ENCODE data around the gene KIF16B.

KIF16B gene

DNA sequence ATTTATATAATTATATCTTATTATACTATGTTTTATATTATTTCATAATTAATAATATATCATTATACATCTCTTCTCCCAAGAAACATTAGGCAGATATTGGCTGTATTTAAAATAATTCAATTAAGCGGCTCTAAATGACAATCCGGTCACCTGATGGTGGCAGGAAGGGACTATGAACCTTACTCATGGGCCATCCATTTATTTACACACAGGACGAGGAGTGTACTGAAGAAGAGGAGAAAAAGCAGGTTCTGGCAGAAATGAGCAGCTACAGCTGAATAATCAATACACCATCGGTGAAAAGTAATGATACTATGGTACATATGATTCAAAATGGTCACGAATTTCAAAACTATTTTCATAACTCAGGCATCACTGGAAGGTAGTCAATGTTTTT lies 277.7 kb downstream of the KIF16B start:
- no peak for DNase-seq (ENCODE audit: low read depth)

DNA sequence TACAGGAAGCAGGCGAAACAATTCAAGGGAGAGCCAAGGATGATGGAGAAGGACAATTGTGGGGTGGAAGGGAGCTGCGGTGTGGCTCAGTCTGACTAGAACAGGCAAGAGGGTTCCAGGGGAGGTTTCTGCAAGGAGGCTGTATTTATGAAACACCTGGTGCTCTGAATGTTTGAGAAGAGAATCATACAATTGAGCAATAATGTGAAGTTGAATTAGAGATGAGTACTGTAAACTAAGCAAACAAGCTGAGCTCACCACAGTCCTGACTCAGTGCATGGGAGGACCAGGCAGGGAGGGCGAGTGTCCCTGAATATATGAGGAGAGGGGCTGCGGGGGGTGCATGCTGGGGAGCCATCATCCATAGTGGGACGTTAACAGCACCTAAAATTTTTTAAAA lies 279.7 kb downstream of the KIF16B start:
- no peak for DNase-seq (ENCODE audit: low read depth)

DNA sequence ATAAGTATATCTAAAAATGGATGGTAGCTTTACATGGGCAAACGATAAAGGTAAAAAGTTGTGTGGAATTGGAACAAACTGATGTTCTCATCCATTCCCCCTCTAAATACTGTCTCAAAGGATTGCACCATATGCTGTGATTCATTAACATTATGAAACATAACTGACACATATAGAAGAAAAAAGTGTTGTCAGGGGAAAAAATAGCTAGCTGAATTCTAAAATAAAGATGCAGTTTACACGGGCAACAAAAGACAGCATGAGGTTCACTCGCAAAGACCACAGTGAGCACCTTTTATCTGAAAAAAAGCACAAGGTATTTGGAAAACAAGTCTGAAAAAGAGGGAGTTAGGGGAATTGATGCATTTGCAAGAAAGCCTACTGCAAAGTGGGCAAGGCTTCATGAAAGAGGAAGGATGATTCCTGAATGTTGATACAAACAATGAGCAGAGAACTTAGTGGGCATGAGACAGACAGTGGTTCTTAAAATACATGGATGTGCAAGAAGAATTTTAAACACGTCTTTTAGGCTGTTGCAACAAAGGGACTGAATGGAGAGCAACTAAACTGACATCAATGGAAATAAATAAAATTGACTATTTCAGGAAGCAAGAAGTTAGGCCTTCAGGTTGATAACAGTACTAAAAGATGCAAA lies 280.9 kb downstream of the KIF16B start:
- no peak for DNase-seq (ENCODE audit: low read depth)

DNA sequence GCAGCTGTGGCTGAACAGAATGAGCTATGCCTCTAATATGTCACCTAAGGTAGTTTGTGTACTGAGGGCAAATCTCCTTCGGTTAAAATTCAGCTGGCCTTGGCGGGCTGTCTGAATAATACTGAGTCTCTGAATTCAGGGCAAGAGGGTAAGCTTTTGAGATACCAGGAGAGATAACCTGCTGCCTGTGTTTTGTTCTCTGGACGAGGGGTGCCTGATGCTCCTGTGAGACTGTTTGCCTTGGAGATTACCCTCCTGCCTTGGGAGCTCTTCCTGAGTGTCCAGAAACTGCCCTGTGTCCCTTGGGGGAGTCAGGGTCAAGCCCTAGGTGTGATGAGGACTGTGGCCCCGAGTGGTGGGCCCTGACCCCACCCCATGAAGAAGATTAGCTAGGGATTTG lies 282.9 kb downstream of the KIF16B start:
- DNase-seq (ENCODE audit: low read depth): no peak

DNA sequence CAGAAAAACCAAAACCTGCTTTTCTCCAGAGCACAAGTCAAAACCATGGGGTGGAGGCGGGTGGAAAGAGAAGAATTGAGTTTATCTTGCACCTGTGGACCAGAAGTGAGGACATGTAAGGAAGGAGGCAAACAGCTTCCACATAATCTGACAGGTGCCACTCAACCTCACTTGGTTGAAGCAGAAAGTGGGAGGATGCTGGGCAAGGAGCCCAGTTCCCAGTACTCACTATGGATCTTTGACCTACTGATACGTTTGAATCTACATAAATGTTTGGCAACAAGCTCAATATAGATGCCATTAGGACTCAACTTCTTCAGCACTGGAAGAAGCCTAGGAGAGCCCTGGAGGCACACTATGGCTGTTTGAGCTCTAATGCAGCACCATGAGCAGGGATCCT lies 285.5 kb downstream of the KIF16B start:
- no peak for DNase-seq (ENCODE audit: low read depth)

DNA sequence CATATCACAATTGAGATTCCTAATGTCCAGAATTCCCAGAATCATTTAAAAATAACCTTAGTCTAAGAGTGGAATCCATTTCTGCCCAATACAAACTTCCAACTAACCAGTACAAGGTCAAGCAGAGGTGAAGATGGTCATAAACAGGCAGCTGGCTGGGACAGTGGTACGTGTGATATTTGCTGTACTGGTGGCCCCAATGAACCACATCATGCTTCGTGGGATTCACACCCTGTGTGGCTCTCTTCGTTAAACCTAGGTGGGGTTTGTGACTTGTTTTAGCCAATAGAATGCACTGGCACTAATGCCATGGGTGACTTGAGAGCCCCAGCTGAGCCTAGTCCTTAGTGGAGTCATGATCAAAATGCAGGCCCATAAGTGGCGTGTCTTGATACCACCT lies 286.6 kb downstream of the KIF16B start:
- no peak for DNase-seq (ENCODE audit: low read depth)

DNA sequence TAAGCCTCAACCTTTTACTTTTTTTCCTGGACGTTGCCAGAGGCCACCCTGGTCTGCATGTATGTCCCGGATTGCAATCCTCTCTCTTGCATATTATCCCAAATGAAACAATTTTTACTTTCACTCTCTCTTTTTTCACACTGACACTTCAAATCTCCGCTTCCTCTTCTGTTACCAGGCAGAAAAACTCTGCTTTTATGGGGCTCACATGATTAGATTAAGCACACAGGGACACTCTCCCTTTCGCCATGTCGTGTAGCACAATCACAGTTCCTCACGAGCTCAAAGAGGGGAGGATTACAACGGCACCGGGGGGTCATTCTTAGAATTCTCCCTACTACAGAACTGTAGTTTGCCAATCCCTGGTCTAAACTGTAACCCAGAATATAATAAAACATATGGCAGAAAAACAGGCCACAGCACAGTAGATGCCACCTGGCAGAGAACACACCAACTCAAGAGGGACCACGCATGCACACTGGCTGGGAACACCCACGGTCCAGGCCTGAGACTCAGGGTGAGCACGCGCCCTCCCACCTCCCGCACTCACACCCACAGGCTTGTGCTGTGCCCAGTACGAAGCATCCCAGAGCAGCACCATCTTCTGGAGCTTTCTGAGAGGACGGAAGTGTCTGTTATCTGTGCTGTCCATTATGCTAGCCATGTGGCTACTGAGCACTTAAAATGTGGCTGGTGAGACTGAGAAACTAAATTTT lies 288.7 kb downstream of the KIF16B start:
- DNase-seq (ENCODE audit: low read depth): no peak

DNA sequence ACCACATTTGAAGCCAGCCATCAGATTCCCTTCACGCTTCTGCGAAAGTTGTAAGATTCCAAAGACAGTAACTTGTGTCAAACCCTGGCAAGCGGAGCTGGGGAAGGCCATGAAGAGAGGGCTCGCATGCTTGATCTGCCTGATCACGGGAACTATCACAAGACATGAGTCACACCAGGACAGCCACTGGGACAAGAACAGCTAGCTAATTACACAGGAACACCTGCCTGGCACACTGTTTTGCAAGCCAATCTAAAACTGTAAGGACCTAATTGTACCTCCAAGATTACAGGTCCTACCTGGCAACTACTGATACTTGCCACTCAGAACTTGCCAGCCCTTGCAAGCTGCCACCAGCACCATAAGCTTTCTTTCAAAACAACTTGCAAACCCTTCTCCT lies 289.3 kb downstream of the KIF16B start:
- no peak for DNase-seq (ENCODE audit: low read depth)

DNA sequence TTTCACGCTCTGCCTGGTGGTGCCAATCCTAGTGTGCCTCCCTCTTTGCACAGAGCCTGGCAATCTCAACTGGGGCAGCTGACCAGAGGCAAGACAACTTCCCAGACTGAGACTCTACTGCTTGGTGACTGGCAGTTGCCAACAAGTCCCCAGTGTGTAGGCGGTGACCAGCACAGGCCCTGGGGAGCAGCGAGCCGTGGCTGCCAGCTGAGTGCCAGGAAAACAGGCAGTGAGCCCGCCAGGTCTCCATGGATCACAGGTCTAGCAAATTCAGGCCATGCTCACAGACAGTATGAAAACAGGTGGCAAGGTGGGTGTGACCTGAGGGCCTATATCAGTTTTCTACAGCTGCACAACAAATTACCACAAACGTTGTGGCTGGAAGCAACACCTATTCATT lies 289.9 kb downstream of the KIF16B start:
- no peak for DNase-seq (ENCODE audit: low read depth)

DNA sequence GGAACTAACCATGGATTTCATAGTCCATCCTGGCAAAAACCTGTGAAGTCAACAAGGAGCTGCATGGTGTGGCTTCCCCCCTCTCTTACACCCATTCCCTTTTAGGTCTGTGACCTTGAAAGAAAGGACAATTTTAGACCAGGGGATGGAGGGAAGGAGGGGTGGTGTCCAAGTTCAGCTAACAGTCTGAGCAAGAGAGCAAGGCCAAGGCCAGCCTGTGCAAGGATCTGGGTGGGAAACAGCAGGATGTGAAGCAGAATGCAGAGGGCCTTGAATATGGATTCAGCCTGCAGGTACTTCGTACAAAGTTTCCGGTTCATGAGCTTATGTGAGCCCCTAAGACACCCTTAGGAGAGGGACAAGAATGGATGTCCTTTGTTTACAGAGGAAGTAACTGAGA lies 293.0 kb downstream of the KIF16B start:
- DNase-seq (ENCODE audit: low read depth): no peak

DNA sequence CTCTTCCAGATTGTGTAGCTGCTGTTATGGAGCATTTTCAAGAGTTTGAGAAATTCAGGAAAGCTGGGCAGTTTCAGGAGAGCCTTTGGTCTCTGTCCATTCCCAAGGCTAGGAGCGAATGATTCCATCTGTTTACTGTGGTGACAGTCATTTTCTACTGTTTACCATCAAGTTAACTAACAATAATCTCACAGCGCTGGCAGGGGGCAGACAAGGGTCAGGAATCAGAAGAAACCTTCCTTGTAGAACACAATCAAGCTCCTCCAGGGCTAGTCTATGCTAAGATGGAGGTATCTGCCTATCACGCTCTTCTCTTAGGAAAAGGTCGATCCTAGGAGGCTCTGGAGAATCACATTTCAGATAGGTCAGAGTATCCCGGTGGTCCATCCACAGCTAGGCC lies 293.9 kb downstream of the KIF16B start:
- DNase-seq (ENCODE audit: low read depth): no peak

DNA sequence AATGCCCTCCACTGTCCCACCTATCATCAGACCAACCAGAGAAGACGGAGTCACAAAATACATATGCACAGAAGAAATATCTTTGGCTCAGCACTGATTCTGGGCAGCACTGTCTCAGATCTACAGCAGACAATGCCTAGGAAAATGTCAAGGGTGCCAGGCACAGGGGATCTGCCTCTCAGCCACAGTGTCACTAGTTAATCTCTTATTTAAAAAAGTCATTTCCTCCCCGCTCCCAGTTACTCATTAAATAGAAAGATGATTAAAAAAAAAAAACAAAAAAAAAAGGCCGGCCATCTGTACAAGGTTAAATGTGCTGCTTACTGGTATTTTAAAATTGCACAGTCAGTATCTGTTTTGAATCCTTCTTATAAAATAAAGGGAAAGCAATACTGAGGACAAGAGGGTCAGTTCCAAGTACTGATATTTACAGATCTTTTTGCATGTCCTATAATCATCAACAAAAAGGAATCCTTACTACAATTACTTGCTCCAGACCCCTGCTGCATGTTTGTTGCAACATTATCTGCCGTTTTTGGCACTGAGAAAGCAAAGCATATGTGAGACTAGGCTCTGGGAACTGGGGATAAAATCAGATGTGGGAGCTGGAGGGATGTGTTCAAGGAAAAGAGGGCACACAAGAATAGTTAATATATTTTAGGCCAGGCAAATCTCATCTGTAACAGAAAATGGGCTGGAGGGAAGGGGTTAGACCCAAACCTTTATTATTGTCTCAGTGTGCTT lies 299.3 kb downstream of the KIF16B start:
- no peak for DNase-seq (ENCODE audit: low read depth)

DNA sequence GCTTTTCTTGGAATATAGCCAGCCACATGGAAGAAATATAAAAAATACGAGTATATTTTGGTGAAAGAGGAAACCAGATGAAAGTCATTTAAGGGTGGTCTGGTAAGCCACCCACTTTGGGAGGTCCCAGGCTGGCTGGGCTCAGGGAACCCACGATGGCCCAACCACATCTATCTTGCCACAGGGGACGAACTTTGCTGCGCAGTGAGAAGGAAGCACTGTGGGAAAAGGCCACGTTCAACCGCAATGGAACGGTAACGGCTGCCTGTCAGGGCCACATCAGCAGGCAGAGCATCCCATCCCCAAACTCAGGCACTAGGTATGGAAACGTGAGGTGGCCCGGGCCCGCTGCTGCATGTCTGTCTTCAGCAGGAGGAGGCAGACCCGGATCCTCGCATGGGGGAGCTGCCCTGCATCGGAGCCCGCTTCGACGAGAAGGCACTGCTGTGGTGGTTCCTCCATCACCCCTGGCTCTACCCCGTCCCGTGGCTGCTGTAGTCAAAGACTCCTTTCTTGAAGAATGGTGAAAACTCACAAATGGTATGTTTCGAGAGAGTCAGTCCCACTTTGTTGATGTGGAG lies 300.4 kb downstream of the KIF16B start:
- no peak for DNase-seq (ENCODE audit: low read depth)

DNA sequence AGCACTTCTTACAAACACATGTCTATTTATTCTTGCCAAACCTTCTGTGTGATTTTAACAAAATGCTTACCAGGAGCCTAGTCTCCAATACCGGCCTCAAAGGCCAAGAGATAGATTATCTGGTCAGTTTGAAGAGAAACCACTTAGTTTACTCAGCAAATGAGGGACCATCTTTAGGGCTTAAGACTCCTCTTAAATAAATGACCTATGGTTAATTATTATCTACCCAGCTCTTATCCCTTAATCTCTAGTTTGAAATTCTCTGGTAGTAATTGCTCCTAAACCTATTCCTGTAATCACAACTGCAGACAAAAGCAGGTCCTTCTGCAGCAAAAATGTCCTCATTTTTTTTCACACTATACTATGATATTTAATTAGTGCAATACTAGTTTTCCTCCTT lies 301.8 kb downstream of the KIF16B start:
- DNase-seq (ENCODE audit: low read depth): no peak

DNA sequence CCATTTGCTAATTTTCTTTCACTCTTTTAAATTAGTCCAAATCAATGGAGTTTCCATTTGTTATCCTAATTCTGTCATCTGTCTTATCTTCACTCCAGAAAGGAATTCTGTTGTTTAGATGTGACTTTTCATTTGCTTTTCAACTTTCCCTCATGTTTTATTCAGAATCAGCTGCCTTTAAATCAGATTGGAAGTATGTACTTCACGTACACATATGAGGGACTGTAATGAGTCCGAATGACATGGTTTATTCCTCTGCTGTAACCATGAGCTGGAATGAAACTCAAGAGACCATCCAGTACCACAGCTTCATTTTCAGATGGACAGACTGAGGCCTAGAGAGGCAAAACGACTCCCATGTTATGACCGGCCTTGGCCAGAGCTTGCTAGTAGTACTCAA lies 302.3 kb downstream of the KIF16B start:
- no peak for DNase-seq (ENCODE audit: low read depth)

DNA sequence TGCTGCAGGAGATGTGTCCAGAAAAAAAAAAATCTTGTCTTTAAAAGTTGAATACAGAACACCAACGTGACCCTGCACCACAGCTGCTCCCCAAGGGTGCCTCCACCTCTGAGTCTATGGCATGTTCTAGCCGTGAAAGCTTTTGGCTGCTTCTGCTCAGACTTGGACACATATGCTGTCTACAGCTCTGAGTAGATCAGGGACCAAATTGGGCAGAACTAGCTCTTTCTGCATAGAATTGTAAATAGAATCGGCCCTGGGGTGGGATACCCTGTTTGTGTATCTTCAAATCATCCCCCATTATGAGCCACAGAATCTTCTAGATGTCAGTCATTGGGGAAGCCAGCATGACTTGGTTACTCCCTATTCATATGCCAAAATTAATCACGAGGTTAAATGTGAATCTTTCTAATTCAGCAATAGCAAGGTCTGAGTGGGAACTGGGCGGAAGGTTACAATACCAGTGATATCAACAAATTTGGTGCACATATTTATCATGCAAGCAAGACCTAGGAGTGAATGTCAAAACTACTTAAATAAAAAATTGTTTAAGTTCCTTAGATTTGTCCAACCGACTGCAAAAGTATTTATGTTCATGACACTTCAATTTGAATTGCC lies 302.8 kb downstream of the KIF16B start:
- DNase-seq (ENCODE audit: low read depth): no peak

DNA sequence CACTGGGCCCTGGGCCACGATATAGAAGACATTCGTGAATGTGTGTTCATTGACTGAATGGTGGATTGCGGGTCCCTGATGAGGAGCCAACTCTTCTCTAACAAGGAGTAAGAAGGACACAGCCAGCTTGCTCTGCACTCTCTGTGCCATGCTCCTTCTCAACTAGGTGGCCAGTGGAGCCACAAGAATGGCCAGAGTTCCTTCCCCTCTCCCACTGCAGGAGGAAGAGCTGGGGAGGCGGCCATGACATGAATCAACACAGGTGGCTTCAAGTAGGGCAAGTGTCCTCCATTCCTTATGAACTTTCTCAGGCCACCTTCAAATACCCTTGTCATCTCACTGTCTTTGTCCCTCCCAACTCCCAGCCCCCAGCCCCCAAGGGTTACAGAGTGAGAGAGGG lies 305.7 kb downstream of the KIF16B start:
- no peak for DNase-seq (ENCODE audit: low read depth)

DNA sequence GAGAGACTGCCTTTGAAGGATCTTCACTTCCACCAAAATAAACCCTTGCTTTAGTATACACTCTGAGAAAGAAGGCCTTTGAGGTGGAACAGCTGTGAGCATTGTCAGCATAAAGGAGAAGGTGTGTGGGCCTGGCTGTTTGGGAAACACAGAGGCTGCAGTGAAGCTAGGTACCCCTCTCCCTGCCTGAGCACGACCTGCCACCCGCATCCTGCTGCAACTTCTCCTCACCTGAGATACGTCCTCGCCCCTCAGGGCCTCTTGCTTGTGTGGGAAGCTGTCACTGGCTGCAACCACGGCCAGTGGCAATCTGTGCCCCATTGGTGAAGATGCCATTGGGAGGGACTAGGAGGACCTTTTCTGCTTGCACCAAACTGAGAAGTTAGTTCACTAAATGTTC lies 307.9 kb downstream of the KIF16B start:
- no peak for DNase-seq (ENCODE audit: low read depth)

DNA sequence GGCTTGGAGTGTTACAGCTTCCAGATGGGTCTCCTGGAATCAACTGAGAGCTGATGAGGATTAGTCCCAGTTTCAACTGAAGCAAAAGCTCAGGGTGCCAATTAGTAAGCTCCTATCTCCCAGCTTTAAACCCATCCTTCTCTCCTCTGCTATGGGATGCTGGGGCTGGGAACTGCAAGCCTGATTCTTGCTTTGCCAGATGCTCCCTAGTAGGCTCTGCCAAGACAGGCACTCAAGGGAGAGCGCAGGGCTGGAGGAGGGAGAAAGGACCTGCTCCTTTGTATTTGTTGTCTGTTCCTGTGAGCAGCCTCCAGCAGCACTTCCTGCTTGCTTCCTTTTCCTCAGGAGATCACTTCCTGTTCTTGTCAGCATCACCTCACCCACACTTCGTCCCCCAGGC lies 309.7 kb downstream of the KIF16B start:
- DNase-seq (ENCODE audit: low read depth): no peak

DNA sequence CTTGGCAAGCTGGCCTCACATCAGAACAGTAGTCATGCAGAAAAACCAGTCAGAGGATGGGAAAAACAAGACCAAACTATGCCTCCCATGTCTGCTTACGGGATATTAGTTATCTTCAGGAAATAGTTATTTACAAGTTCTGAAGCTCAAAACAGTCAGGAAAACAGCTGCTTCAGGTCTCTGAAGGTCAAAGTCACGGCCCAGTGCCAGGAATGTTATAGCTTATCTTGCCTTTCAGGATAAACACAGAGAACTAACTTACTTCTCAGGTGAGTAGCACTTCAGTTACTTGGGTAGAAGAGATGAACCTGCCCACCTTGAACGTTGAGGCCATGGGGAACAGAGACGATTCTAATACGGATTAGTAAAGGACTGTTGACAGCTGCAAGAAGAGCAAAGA lies 310.7 kb downstream of the KIF16B start:
- no peak for DNase-seq (ENCODE audit: low read depth)

DNA sequence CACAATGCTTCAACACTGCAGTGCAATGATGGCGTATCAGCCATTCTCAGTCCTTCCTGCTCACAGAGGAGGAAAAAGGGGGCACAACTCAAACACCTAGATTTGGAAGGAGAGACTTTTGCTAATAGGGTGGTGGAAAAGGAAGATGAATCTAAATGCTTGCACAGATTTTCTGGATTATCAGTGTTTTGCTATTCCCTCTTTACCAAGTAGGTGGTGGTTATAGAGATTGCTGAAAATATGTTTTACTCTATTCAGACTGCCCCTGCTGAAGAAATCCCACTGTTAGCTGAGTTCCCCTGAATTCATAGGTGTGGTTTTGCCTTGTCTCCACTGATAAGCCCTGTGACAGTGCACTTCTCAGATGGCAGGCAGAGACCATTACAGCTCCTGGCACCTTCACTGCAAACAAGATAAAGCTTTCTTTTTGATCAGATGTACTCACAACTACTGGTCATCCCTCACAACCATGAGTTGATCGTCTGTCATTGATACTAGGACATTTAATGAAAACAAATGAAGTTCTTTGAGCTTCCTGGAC lies 311.4 kb downstream of the KIF16B start:
- DNase-seq (ENCODE audit: low read depth): no peak

DNA sequence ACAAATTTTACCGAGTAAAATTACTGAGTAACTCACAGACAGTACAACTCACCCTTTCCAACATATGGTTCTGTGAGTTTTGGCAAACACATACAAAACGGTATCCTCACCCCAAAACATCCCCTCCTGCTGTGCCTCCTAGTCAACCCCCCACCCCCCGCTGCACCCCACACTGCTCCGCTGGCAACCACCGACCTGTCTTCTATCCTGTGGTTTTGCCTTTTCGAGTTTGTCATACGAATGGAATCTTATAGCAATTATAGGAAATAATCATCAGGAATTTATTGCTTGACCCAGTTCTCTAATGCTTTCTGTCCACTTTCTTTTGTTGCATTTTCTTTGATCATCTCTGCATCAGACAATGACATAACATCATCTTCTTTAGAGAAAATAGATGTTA lies 312.3 kb downstream of the KIF16B start:
- DNase-seq (ENCODE audit: low read depth): no peak

Data from T follicular helper cell (primary cell).